ENCODE data around the gene RHBDL1. TPM values are rescaled to one million over a fixed set of nuclear protein-coding genes. Genes with fewer than 3 reads are reported as not detected.

RHBDL1 gene
- total and polyA plus RNA-seq, 2 experiments from 2014 or later = 8.4 to 10.1 TPM

DNA sequence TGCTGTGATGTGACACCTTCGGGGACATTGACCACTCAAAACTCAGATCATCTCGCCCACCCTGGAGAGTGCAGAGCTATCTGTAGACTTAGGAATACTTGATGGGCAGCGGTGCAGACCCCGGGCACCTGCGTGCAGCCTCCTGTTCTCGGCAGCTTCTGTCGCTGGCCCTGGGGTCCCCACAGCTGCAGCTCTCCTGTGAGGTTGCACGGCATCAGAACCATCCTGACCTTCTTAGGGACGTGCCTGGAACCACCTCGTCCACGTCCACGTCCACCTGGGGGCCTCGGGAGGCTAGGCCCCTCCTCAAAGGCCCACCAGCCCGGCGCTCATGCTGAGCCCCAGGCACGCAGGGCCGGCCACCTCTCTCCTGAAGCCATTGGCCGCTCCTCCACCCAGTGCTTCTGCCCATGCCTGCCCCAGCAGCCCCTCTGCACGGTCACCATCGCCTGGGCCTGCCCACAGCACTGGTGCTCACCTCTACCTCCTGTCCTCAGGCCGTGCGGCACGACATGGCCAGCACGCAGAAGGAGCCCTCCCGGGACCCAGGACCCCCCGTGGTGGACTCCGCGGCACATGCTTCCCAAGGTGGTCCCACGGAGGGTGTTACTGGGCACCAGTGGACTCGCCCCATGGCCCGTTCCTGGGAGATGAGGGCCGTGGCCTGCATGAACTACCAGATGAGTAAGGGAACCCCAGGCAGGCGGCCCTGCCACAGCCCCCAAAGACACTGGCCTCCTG lies 47.0 kb upstream of the RHBDL1 start:
- Histone ChIP-seq H3F3A (replicated peaks; ENCODE audit: low read depth) (0 out of 2 replicates have a peak, but pooled peaks cover 8% of the 10 kb centered on the region), H3K4me3 (no peak overlapping the region), H4K20me1 (replicated peaks; ENCODE audit: insufficient read depth) (0 out of 2 replicates have a peak, but pooled peaks cover 6% of the 10 kb centered on the region), H3K79me2 (replicated peaks; ENCODE audit: insufficient read depth) (no peaks in the 10 kb centered on the region), H2AFZ (no peak overlapping the region), H3K36me3 (ENCODE audit: insufficient read depth) (no peaks in the 10 kb centered on the region), H3K27ac (ENCODE audit: low read depth) (no peak overlapping the region), H3K4me2 (no peak overlapping the region), H3K27me3 (ENCODE audit: insufficient read depth) (no peaks in the 10 kb centered on the region), H3K4me1 (ENCODE audit: insufficient read depth) (peaks cover 13% of the 10 kb centered on the region), H3K9me2 (ENCODE audit: insufficient read depth) (no peaks in the 10 kb centered on the region)
- Mint-ChIP-seq H3K4me3 (no peak overlapping the region), H3K27ac (peak overlapping the region; percentile 77), H3K27me3 (ENCODE audit: insufficient read depth, low read depth, poor library complexity) (peaks cover 16% of the 10 kb centered on the region), H3K36me3 (ENCODE audit: low read depth) (no peaks in the 10 kb centered on the region; the same call in 2 of the 3 replicates), H3K9me3 (no peaks in the 10 kb centered on the region), H3K4me1 (peaks cover 22% of the 10 kb centered on the region)
- DNase-seq (ENCODE audit: low spot score) (no peak), ATAC-seq (no peak)
- TF ChIP-seq, protein P1, sequence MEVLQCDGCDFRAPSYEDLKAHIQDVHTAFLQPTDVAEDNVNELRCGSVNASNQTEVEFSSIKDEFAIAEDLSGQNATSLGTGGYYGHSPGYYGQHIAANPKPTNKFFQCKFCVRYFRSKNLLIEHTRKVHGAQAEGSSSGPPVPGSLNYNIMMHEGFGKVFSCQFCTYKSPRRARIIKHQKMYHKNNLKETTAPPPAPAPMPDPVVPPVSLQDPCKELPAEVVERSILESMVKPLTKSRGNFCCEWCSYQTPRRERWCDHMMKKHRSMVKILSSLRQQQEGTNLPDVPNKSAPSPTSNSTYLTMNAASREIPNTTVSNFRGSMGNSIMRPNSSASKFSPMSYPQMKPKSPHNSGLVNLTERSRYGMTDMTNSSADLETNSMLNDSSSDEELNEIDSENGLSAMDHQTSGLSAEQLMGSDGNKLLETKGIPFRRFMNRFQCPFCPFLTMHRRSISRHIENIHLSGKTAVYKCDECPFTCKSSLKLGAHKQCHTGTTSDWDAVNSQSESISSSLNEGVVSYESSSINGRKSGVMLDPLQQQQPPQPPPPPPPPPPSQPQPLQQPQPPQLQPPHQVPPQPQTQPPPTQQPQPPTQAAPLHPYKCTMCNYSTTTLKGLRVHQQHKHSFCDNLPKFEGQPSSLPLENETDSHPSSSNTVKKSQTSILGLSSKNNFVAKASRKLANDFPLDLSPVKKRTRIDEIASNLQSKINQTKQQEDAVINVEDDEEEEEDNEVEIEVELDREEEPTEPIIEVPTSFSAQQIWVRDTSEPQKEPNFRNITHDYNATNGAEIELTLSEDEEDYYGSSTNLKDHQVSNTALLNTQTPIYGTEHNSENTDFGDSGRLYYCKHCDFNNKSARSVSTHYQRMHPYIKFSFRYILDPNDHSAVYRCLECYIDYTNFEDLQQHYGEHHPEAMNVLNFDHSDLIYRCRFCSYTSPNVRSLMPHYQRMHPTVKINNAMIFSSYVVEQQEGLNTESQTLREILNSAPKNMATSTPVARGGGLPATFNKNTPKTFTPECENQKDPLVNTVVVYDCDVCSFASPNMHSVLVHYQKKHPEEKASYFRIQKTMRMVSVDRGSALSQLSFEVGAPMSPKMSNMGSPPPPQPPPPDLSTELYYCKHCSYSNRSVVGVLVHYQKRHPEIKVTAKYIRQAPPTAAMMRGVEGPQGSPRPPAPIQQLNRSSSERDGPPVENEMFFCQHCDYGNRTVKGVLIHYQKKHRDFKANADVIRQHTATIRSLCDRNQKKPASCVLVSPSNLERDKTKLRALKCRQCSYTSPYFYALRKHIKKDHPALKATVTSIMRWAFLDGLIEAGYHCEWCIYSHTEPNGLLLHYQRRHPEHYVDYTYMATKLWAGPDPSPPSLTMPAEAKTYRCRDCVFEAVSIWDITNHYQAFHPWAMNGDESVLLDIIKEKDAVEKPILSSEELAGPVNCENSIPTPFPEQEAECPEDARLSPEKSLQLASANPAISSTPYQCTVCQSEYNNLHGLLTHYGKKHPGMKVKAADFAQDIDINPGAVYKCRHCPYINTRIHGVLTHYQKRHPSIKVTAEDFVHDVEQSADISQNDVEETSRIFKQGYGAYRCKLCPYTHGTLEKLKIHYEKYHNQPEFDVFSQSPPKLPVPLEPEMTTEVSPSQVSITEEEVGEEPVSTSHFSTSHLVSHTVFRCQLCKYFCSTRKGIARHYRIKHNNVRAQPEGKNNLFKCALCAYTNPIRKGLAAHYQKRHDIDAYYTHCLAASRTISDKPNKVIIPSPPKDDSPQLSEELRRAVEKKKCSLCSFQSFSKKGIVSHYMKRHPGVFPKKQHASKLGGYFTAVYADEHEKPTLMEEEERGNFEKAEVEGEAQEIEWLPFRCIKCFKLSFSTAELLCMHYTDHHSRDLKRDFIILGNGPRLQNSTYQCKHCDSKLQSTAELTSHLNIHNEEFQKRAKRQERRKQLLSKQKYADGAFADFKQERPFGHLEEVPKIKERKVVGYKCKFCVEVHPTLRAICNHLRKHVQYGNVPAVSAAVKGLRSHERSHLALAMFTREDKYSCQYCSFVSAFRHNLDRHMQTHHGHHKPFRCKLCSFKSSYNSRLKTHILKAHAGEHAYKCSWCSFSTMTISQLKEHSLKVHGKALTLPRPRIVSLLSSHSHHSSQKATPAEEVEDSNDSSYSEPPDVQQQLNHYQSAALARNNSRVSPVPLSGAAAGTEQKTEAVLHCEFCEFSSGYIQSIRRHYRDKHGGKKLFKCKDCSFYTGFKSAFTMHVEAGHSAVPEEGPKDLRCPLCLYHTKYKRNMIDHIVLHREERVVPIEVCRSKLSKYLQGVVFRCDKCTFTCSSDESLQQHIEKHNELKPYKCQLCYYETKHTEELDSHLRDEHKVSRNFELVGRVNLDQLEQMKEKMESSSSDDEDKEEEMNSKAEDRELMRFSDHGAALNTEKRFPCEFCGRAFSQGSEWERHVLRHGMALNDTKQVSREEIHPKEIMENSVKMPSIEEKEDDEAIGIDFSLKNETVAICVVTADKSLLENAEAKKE (CRISPR knock-in tag; IDR thresholded peaks at IDR 0.05) = no peak
- TF ChIP-seq NANOG (IDR thresholded peaks at IDR 0.05; ENCODE audit: borderline replicate concordance) (no peak), POLR2AphosphoS5 (IDR thresholded peaks at IDR 0.05; ENCODE audit: low read depth) (no peak), ZNF331 (CRISPR knock-in tag; IDR thresholded peaks at IDR 0.05; ENCODE audit: low read depth) (no peak), ZNF114 (CRISPR knock-in tag; IDR thresholded peaks at IDR 0.05) (no peak), JUNB (IDR thresholded peaks at IDR 0.05; ENCODE audit: unreplicated experiment) (no peak), STAT1 (IDR thresholded peaks at IDR 0.05; ENCODE audit: unreplicated experiment) (no peak), CREB1 (CRISPR knock-in tag; IDR thresholded peaks at IDR 0.05; ENCODE audit: low read depth) (no peak), EZH2 (IDR thresholded peaks at IDR 0.05; ENCODE audit: low read depth, unreplicated experiment) (no peak), EZH2phosphoT487 (IDR thresholded peaks at IDR 0.05; ENCODE audit: unreplicated experiment) (no peak)
- TF ChIP-seq, protein P2, sequence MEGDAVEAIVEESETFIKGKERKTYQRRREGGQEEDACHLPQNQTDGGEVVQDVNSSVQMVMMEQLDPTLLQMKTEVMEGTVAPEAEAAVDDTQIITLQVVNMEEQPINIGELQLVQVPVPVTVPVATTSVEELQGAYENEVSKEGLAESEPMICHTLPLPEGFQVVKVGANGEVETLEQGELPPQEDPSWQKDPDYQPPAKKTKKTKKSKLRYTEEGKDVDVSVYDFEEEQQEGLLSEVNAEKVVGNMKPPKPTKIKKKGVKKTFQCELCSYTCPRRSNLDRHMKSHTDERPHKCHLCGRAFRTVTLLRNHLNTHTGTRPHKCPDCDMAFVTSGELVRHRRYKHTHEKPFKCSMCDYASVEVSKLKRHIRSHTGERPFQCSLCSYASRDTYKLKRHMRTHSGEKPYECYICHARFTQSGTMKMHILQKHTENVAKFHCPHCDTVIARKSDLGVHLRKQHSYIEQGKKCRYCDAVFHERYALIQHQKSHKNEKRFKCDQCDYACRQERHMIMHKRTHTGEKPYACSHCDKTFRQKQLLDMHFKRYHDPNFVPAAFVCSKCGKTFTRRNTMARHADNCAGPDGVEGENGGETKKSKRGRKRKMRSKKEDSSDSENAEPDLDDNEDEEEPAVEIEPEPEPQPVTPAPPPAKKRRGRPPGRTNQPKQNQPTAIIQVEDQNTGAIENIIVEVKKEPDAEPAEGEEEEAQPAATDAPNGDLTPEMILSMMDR (conservative IDR thresholded peaks at IDR 0.05; ENCODE audit: low read depth in 2 of 2) = no peak
- TF ChIP-seq, protein P3, sequence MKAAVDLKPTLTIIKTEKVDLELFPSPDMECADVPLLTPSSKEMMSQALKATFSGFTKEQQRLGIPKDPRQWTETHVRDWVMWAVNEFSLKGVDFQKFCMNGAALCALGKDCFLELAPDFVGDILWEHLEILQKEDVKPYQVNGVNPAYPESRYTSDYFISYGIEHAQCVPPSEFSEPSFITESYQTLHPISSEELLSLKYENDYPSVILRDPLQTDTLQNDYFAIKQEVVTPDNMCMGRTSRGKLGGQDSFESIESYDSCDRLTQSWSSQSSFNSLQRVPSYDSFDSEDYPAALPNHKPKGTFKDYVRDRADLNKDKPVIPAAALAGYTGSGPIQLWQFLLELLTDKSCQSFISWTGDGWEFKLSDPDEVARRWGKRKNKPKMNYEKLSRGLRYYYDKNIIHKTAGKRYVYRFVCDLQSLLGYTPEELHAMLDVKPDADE (IDR thresholded peaks at IDR 0.05) = no peak
